Kidney tubule cell (primary cell): Measurements from ENCODE around the gene PDXK.

Experiments
- DNase-seq: peaks from one replicate; pipeline ENCODE4 v3.0.0-alpha.2; 2018; ENCODE audit warnings: low spot score

The PDXK gene

GRCh38 chr21:43723648-43724047, 4.7 kb downstream of the PDXK start:
- no peak for DNase-seq

- peak; percentile 60 for DNase-seq
Observed at GRCh38 chr21:43726686-43727518, 8.0 kb downstream of the PDXK start.

GRCh38 chr21:43727519-43728153, 8.7 kb downstream of the PDXK start:
- DNase-seq = peak; percentile 80

- no peak for DNase-seq
Observed at GRCh38 chr21:43728154-43728466, 9.2 kb downstream of the PDXK start.

GRCh38 chr21:43728467-43729390, 9.8 kb downstream of the PDXK start:
- peak; percentile 99 for DNase-seq

GRCh38 chr21:43731476-43731875, 12.5 kb downstream of the PDXK start:
- no peak for DNase-seq

- DNase-seq = peak; percentile 81
Observed at GRCh38 chr21:43731891-43732711, 13.2 kb downstream of the PDXK start.

GRCh38 chr21:43733060-43733459, 14.1 kb downstream of the PDXK start:
- DNase-seq = no peak

GRCh38 chr21:43733529-43734071, 14.7 kb downstream of the PDXK start:
- DNase-seq = peak; percentile 77

- peak; percentile 76 for DNase-seq
Observed at GRCh38 chr21:43734131-43734927, 15.4 kb downstream of the PDXK start.

- peak; percentile 63 for DNase-seq
Observed at GRCh38 chr21:43734928-43735229, 15.9 kb downstream of the PDXK start.

- DNase-seq = no peak
Observed at GRCh38 chr21:43735236-43736091, 16.5 kb downstream of the PDXK start.

- DNase-seq = peak; percentile 78
Observed at GRCh38 chr21:43736224-43736883, 17.4 kb downstream of the PDXK start.

GRCh38 chr21:43737158-43737950, 18.4 kb downstream of the PDXK start:
- DNase-seq = no peak

GRCh38 chr21:43739621-43740435, 20.9 kb downstream of the PDXK start:
- DNase-seq = no peak

- DNase-seq = peak; percentile 42
Observed at GRCh38 chr21:43740497-43741156, 21.7 kb downstream of the PDXK start.
